Aorta (tissue), 5 donors: Measurements from ENCODE around the gene KCNT1. TPM values are rescaled to one million over a fixed set of nuclear protein-coding genes. Genes with fewer than 3 reads are reported as not detected.

ENCODE experiments used
- ATAC-seq: fragments of 200-7000 bp; cut with Tn5 transposase; one replicate; pipeline ENCODE4 v1.9.1; 2022; ENCODE audit warnings: moderate library complexity; ENCODE audit not compliant: low FRiP score
- DNase-seq, 2 donors: peaks; one replicate each; pipeline ENCODE4 v3.0.0-alpha.2; 2020
- H3K27ac ChIP-seq, 2 donors: one replicate each; pipeline ENCODE4 v1.5.1; 2013; ENCODE audit warnings: low read length in 2 of 2, mild to moderate bottlenecking in 2 of 2, moderate library complexity in 2 of 2, control low read depth in 1 of 2, inconsistent platforms in 1 of 2, low read depth in 1 of 2
- H3K27me3 ChIP-seq, 2 donors: one replicate each; pipeline ENCODE4 v1.6.1; 2013; ENCODE audit warnings: control low read depth in 1 of 2, low read length in 1 of 2, mild to moderate bottlenecking in 1 of 2, moderate library complexity in 1 of 2; ENCODE audit not compliant: insufficient read depth in 2 of 2, control insufficient read depth in 1 of 2
- H3K36me3 ChIP-seq, 2 donors: one replicate each; pipeline ENCODE4 v1.6.1; 2013; ENCODE audit warnings: control low read depth in 1 of 2, low read length in 1 of 2, mild to moderate bottlenecking in 1 of 2; ENCODE audit not compliant: insufficient read depth in 2 of 2, control insufficient read depth in 1 of 2
- H3K4me1 ChIP-seq, 2 donors: one replicate each; pipeline ENCODE4 v1.6.1; 2013; ENCODE audit warnings: low read length in 2 of 2, control low read depth in 1 of 2, mild to moderate bottlenecking in 1 of 2, moderate library complexity in 1 of 2; ENCODE audit not compliant: insufficient read depth in 2 of 2, control insufficient read depth in 1 of 2
- H3K4me3 ChIP-seq, 2 donors: one replicate each; pipeline ENCODE4 v1.5.1; 2013; ENCODE audit warnings: low read length in 2 of 2, control low read depth in 1 of 2, mild to moderate bottlenecking in 1 of 2
- H3K9me3 ChIP-seq: one replicate; pipeline ENCODE4 v1.6.1; 2013; ENCODE audit warnings: mild to moderate bottlenecking, low read length; ENCODE audit not compliant: control insufficient read depth
- WGBS, 2 donors: extraction: QIAGEN DNeasy Blood & Tissue Kit; methylation state at CpG; one replicate each; pipeline ENCODE4 v1.1.7; 2013; 5-methylcytosine and 5-hydroxymethylcytosine counted together
- intact Hi-C, 2 donors: fragments of 100-400 bp; cut with DNase I; formaldehyde crosslinking; loops; one replicate each; pipeline versions ENCODE4 v1.14.2 to v1.15.0; 2022
- polyA plus RNA-seq, 2 donors: library from polyadenylated mRNA; stranded (reverse); fragments of 200-250 nt; gene quantifications; one replicate each; pipeline ENCODE4 v1.2.3, GENCODE V29; 2013
- total RNA-seq, 2 donors: library from RNA; stranded (reverse); fragmentation: NEBNext Ultra II Directional; extraction: Animal tissue kit (Norgen Biotek cat#: 25700); gene quantifications; one replicate each; pipeline ENCODE4 v1.2.1, GENCODE V29; 2021
- donor health status: healthy with polysubstance abuse.
- donor health status: Bipolar disorder and iron deficiency.
- donor health status: DM: no; HTN: no; CAD: no.
- donor health status: DM: no; HTN: no; CAD: no.
- donor health status: DM: yes; HTN: yes; CAD: no.

Gene KCNT1
- total and polyA plus RNA-seq, 4 donors, result 0.16 to 0.78 TPM; not detected in 2

DNA sequence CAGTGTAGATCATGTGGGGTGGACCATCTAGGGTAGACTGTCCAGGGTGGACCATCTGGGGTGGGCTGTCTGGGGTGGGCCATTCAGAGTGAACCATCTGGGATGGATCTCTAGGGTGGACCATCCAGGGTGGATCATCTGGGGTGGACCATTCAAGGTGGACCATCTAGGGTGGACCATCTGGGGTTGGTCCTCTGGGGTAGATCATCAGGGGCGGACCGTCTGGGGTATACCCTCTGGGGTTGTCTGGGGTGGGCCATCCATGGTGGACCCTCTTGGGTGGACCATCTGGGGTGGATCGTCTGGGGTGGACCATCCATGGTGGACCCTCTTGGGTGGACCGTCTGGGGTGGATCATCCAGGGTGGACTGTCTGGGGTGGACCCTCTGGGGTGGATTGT is 64.3 kb downstream of the KCNT1 start:
- Histone ChIP-seq H3K27ac (no peak overlapping the region), H3K4me3 (no peak overlapping the region), H3K4me1 (no peaks in the 10 kb centered on the region), H3K36me3 (no peaks in the 10 kb centered on the region), H3K27me3 (no peaks in the 10 kb centered on the region), H3K9me3 (no peaks in the 10 kb centered on the region)
- intact Hi-C loops, result no loop called here
- WGBS, 2 donors, result 98% methylated on average over 4 of the region's 4 CpGs
- no peak for ATAC-seq
- DNase-seq, result no peak

DNA sequence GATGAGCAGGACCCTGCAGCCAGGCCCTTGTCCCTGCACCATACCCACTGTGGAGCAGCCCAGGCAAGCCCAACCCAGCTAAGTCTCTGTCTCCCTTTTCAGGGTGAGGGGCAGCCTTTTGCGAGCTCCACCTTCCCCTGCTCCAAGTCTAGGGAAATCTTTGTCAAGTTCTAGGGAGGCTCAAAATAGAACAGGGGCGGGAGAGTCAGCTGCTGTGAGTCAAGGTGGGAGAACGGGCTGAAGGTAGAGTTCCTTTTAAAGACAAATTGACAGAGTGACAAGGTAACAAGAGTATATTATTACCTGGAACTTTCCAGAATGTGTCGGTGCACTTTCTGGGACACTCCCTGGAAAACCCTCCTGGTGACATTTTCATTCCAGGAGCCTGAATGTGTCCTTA is 64.7 kb downstream of the KCNT1 start:
- DNase-seq, result no peak
- intact Hi-C loops, result no loop called here

DNA sequence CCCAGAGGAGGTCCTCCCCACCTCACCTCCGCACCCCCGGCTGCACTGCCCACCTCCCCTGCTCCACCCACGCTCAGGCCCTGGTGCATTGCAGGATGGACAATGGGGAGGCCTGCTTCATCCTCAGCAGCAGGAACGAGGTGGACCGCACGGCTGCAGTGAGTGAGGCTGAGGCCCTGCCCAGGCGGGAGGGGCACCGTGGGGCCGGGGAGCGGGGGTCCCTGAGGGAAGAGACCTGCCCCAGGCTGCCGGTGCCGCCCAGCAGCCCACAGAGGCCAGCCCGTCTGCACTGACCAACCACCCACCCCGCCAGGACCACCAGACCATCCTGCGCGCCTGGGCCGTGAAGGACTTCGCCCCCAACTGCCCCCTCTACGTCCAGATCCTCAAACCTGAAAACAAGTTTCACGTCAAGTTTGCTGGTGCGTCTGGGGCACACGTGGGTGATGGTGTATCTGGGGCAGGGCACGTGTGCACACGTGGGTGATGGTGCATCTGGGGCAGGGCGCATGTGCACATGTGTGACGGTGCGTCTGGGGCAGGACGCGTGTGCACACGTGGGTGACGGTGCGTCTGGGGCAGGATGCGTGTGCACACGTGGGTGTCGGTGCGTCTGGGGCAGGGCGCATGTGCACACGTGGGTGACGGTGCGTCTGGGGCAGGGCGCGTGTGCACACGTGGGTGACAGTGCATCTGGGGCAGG is 66.7 kb downstream of the KCNT1 start:
- 87 to 91% methylated on average over 43 of the region's 43 CpGs for WGBS, 2 donors
- intact Hi-C loops, result no loop called here
- H3K27ac ChIP-seq, result no peak overlapping the region
- no peaks in the 10 kb centered on the region for H3K9me3 ChIP-seq
- no peaks in the 10 kb centered on the region for H3K4me1 ChIP-seq
- no peaks in the 10 kb centered on the region for H3K27me3 ChIP-seq
- no peaks in the 10 kb centered on the region for H3K36me3 ChIP-seq
- DNase-seq, result no peak
- no peak overlapping the region for H3K4me3 ChIP-seq
- ATAC-seq, result no peak

More for the DNA sequence above, 64.7 kb downstream of the KCNT1 start:
- WGBS, 2 donors, result 93 to 96% methylated on average over 4 of the region's 4 CpGs
- Histone ChIP-seq H3K27ac (no peak overlapping the region), H3K9me3 (no peaks in the 10 kb centered on the region), H3K27me3 (no peaks in the 10 kb centered on the region), H3K4me3 (no peak overlapping the region), H3K4me1 (no peaks in the 10 kb centered on the region), H3K36me3 (no peaks in the 10 kb centered on the region)
- no peak for ATAC-seq

DNA sequence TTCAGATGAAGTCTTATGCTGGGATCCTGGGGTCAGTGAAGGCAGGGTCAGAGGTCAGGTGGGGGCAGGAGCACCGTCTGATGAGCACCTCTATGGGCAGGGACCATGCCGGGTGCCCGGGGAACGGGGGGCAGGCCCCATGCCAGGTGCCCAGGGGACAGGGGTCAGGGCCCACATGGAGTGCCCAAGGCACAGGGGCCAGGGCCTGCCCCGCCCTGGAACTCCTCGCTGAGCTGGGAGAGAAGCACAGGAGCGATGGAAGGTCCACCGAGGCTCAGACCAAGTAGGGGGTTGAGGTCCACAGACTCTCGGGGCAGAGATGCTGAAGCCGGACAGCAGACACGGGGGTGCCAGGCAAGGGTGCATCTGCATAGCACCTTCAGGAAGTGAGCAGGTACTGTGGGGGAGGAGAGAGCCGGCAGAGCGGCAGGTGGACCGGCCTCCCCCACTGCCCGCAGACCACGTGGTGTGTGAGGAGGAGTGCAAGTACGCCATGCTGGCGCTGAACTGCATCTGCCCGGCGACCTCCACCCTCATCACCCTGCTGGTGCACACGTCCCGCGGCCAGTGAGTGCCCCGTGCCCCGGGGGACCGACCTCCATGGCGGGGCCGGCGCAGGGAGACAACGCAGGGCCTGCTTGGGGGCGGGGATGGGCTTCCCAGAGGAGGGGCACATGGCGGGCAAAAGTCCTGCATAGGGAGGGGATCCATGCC is 67.7 kb downstream of the KCNT1 start:
- intact Hi-C loops, result loop anchor here in 1 of 2 donors (10.0 kb wide), 1 partner anchor 55 kb away; no protein-coding TSS in a partner anchor

DNA sequence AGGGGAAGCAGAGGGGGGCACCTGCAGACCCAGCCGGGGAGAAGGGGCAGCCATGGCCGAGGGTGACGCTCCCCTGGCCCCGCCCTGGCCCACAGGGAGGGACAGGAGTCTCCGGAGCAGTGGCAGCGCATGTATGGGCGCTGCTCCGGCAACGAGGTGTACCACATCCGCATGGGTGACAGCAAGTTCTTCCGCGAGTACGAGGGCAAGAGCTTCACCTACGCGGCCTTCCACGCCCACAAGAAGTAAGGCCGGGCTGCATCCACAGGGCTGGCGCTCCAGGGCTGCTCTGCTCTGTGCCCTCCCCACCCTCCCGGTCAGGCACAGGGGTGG is 68.2 kb downstream of the KCNT1 start:
- Histone ChIP-seq H3K27ac (no peak overlapping the region), H3K4me1 (no peaks in the 10 kb centered on the region), H3K9me3 (no peaks in the 10 kb centered on the region), H3K4me3 (no peak overlapping the region), H3K36me3 (no peaks in the 10 kb centered on the region), H3K27me3 (no peaks in the 10 kb centered on the region)
- no peak for ATAC-seq
- intact Hi-C loops, result loop anchor here in 1 of 2 donors (10.0 kb wide), 1 partner anchor 55 kb away; no protein-coding TSS in a partner anchor
- 82 to 87% methylated on average over 18 to 19 of the region's 19 CpGs for WGBS, 2 donors
- no peak for DNase-seq

More for the DNA sequence above, 67.7 kb downstream of the KCNT1 start:
- Histone ChIP-seq H3K4me1 (no peaks in the 10 kb centered on the region), H3K4me3 (no peak overlapping the region), H3K27me3 (no peaks in the 10 kb centered on the region), H3K9me3 (no peaks in the 10 kb centered on the region), H3K27ac (no peak overlapping the region), H3K36me3 (no peaks in the 10 kb centered on the region)
- ATAC-seq (no peak), DNase-seq (no peak)
- WGBS, 2 donors, result 89 to 91% methylated on average over 29 to 32 of the region's 32 CpGs

DNA sequence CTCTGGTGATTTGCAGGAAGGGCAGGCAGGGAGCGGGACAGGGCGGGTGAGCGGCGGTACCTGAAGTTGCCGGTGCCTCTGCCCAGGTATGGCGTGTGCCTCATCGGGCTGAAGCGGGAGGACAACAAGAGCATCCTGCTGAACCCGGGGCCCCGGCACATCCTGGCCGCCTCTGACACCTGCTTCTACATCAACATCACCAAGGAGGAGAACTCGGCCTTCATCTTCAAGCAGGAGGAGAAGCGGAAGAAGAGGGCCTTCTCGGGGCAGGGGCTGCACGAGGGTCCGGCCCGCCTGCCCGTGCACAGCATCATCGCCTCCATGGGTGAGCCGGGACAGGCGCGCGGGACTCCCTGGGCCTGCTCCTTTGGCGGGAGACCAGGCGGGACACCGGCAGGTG is 68.8 kb downstream of the KCNT1 start:
- intact Hi-C loops, result loop anchor here in 1 of 2 donors (10.0 kb wide), 1 partner anchor 56 kb away; no protein-coding TSS in a partner anchor
- Histone ChIP-seq H3K27me3 (no peaks in the 10 kb centered on the region), H3K27ac (no peak overlapping the region), H3K9me3 (no peaks in the 10 kb centered on the region), H3K36me3 (no peaks in the 10 kb centered on the region), H3K4me3 (no peak overlapping the region), H3K4me1 (no peaks in the 10 kb centered on the region)
- ATAC-seq, result no peak
- 87 to 91% methylated on average over 26 of the region's 26 CpGs for WGBS, 2 donors
- no peak for DNase-seq

DNA sequence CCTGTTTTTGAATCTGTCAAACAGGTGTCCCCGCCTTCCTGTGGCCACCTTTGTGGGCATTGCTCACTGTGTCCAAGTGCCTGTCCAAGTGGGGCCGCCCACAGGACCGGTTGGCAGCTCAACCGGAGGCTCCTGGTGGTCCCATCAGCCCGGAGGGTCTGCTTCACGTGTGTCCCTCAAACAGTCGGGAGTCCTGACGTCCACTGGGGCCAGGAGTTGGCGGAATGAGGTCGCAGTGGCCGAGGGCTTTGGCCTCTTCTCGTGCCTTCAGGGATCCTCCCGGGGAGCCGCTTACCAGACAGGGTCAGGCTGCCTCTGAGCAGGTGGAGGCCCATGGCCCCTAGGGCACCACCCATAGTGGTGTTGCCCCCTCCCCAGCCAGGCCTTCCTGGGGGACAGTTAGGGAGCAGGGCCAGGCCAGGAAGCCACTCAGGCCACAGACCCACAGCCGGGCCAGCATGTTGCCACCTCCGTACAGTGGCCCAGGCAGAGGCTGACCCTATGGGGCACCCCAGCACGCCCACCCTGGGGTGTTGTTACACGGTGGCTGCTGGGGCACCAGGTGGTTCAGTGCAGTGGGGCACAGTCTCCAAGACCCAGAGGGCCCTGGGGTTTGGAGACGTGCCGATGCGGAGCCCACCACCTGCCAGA is 69.5 kb downstream of the KCNT1 start:
- Histone ChIP-seq H3K4me3 (no peak overlapping the region), H3K36me3 (no peaks in the 10 kb centered on the region), H3K9me3 (no peaks in the 10 kb centered on the region), H3K4me1 (no peaks in the 10 kb centered on the region), H3K27me3 (no peaks in the 10 kb centered on the region), H3K27ac (no peak overlapping the region)
- no peak for DNase-seq
- no peak for ATAC-seq
- 90 to 91% methylated on average over 21 of the region's 21 CpGs for WGBS, 2 donors
- intact Hi-C loops, result loop anchor here in 1 of 2 donors (10.0 kb wide), 1 partner anchor 57 kb away; no protein-coding TSS in a partner anchor

DNA sequence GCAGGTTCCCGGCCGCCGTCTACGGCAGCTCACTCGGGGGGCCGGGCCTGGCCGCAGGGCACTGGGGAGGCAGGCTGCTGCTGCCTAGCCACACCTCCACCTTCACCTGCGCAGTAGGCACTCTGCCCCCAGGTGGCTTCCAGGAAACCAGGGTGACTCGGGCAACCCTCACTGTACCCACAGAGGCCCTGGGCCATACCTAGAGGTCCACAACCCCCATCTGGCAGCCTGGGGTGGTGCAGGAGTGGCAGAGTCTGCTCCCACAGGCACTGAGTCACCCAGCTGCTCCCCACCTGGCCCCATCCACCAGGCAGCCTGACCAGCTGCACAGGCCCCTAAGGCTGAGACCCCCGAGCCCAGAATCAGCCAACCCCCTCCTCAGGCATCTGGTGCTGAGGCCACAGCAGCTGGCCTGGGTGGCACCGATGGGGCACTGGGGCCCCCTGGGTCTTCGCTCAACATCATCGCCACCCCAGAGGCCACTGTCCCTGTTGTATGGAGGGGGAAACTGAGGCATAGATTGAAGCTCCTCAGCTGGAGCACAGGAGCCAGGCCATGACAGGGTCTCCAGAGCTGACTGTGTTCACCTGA is 70.2 kb downstream of the KCNT1 start:
- H3K27me3 ChIP-seq, result no peaks in the 10 kb centered on the region
- H3K9me3 ChIP-seq, result no peaks in the 10 kb centered on the region
- intact Hi-C loops, result loop anchor here in 1 of 2 donors (10.0 kb wide), 1 partner anchor 57 kb away; no protein-coding TSS in a partner anchor
- 87 to 92% methylated on average over 13 of the region's 13 CpGs for WGBS, 2 donors
- no peak overlapping the region for H3K4me3 ChIP-seq
- ATAC-seq (no peak), DNase-seq (no peak)
- H3K36me3 ChIP-seq, result no peaks in the 10 kb centered on the region
- H3K27ac ChIP-seq, result no peak overlapping the region
- H3K4me1 ChIP-seq, result no peaks in the 10 kb centered on the region
